Mesendoderm (in vitro differentiated cells): ENCODE data around the gene CDCA5.
A peak's percentile ranks its signal among the peaks of the same experiment; 100 is the strongest.

ENCODE experiments used
- DNase-seq: peaks from one replicate; pipeline ENCODE4 v3.0.0; 2013
- H2AK5ac ChIP-seq: 2 replicates; pipeline ENCODE4 v1.6.1; 2013; ENCODE audit warnings: low read length, inconsistent platforms
- H2BK120ac ChIP-seq: 2 replicates; pipeline ENCODE4 v1.6.1; 2013; ENCODE audit warnings: low read depth, mild to moderate bottlenecking, low read length, moderate library complexity, mixed read lengths
- H2BK15ac ChIP-seq: replicated peaks from 2 replicates; pipeline ENCODE4 v1.6.1; 2013; ENCODE audit warnings: low read depth, mild to moderate bottlenecking, moderate library complexity
- H2BK5ac ChIP-seq: 2 replicates; pipeline ENCODE4 v1.6.1; 2013; ENCODE audit warnings: low read length, inconsistent platforms
- H3K18ac ChIP-seq: 2 replicates; pipeline ENCODE4 v1.6.1; 2013; ENCODE audit warnings: mild to moderate bottlenecking, low read length, mixed read lengths
- H3K23ac ChIP-seq: one replicate; pipeline ENCODE4 v1.6.1; 2013; ENCODE audit warnings: low read length
- H3K27ac ChIP-seq: 2 replicates; pipeline ENCODE4 v1.5.1; 2013; ENCODE audit warnings: low read depth, mild to moderate bottlenecking, inconsistent platforms, low read length, moderate library complexity
- H3K27me3 ChIP-seq: 2 replicates; pipeline ENCODE4 v1.6.1; 2013; ENCODE audit warnings: low read length, control low read depth, mild to moderate bottlenecking, inconsistent platforms; ENCODE audit not compliant: insufficient read depth, poor library complexity
- H3K36me3 ChIP-seq: 2 replicates; pipeline ENCODE4 v1.6.1; 2013; ENCODE audit warnings: low read length, inconsistent platforms; ENCODE audit not compliant: control insufficient read depth, insufficient read depth
- H3K4ac ChIP-seq: one replicate; pipeline ENCODE4 v1.6.1; 2013; ENCODE audit warnings: low read depth, mild to moderate bottlenecking, low read length, moderate library complexity
- H3K4me1 ChIP-seq: 2 replicates; pipeline ENCODE4 v1.6.1; 2013; ENCODE audit warnings: low read depth, low read length, inconsistent platforms; ENCODE audit not compliant: control insufficient read depth
- H3K4me2 ChIP-seq: 2 replicates; pipeline ENCODE4 v1.6.1; 2013; ENCODE audit warnings: low read length
- H3K4me3 ChIP-seq: 2 replicates; pipeline ENCODE4 v1.5.1; 2013; ENCODE audit warnings: mild to moderate bottlenecking, low read length
- H3K56ac ChIP-seq: one replicate; pipeline ENCODE4 v1.6.1; 2013; ENCODE audit warnings: low read length
- H3K79me1 ChIP-seq: 2 replicates; pipeline ENCODE4 v1.6.1; 2013; ENCODE audit warnings: low read length, inconsistent platforms
- H3K79me2 ChIP-seq: 2 replicates; pipeline ENCODE4 v1.6.1; 2013; ENCODE audit warnings: mild to moderate bottlenecking, low read length; ENCODE audit not compliant: control insufficient read depth, insufficient read depth
- H3K9ac ChIP-seq: 2 replicates; pipeline ENCODE4 v1.6.1; 2013; ENCODE audit warnings: low read length, inconsistent platforms
- H4K5ac ChIP-seq: one replicate; pipeline ENCODE4 v1.6.1; 2013; ENCODE audit warnings: low read length
- H4K8ac ChIP-seq: one replicate; pipeline ENCODE4 v1.6.1; 2013; ENCODE audit warnings: low read depth, mild to moderate bottlenecking, control low read depth, low read length, moderate library complexity
- WGBS: extraction: QIAGEN DNeasy Blood & Tissue Kit; methylation state at CpG from one replicate; pipeline ENCODE4 v1.1.7; 2013; ENCODE audit warnings: low lambda C conversion rate, missing lambda C conversion rate; ENCODE audit not compliant: insufficient coverage; ENCODE audit errors: extremely low coverage; 5-methylcytosine and 5-hydroxymethylcytosine counted together

The CDCA5 gene

DNA sequence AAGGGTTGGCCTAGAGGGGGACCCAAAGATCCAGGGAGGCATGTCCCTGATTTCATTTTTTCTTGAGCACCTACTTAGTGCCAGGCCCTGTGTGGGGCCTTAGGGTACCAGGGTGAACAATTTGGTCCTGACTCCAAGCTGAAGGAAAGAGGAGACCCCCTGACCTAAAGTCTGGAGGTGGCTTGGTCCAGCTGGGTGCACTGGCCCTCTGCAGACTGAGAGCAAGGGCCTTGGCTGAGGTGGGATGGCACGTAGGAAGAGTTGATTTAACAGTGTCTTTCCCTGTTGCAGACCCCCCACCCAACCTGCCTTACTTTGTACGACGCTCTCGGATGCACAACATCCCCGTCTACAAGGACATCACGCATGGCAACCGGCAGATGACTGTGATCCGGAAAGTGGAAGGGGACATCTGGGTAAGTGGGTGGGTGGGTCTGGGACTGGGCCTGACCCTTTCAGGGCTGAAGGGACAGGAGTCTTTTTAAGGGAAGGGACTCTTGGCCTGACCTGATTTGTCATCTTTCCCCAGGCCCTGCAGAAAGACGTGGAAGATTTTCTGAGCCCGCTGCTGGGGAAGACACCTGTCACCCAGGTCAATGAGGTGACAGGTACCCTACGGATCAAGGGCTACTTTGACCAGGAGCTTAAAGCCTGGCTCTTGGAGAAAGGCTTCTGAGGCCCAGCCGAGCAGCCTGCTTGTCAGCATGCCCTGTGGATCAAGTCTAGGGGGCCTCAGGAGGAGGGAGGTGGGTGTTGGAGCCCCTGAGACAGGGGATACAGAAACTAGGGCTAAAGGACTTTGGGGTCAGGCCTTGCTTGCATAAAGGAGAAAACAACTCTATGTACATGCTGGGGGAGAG is 41.6 kb upstream of the CDCA5 start:
- H3K27ac ChIP-seq = no peak overlapping the region
- H2AK5ac ChIP-seq = no peak overlapping the region
- H3K4ac ChIP-seq = no peak overlapping the region
- H2BK15ac ChIP-seq = no peak overlapping the region
- peaks cover 23% of the 10 kb centered on the region for H3K79me2 ChIP-seq
- H3K27me3 ChIP-seq = no peaks in the 10 kb centered on the region
- no peak overlapping the region for H3K23ac ChIP-seq
- no peak overlapping the region for H2BK120ac ChIP-seq
- H3K18ac ChIP-seq = no peak overlapping the region
- H3K4me2 ChIP-seq = no peak overlapping the region
- H3K4me3 ChIP-seq = no peak overlapping the region
- H3K9ac ChIP-seq = no peak overlapping the region
- no peak overlapping the region for H4K8ac ChIP-seq
- no CpG with 5 or more reads among the region's 12 CpGs for WGBS
- DNase-seq = no peak
- no peak overlapping the region for H2BK5ac ChIP-seq
- H3K56ac ChIP-seq = no peak overlapping the region
- peaks cover 4% of the 10 kb centered on the region for H3K4me1 ChIP-seq
- no peak overlapping the region for H4K5ac ChIP-seq
- H3K36me3 ChIP-seq = peaks cover 14% of the 10 kb centered on the region
- H3K79me1 ChIP-seq = peaks cover 17% of the 10 kb centered on the region

DNA sequence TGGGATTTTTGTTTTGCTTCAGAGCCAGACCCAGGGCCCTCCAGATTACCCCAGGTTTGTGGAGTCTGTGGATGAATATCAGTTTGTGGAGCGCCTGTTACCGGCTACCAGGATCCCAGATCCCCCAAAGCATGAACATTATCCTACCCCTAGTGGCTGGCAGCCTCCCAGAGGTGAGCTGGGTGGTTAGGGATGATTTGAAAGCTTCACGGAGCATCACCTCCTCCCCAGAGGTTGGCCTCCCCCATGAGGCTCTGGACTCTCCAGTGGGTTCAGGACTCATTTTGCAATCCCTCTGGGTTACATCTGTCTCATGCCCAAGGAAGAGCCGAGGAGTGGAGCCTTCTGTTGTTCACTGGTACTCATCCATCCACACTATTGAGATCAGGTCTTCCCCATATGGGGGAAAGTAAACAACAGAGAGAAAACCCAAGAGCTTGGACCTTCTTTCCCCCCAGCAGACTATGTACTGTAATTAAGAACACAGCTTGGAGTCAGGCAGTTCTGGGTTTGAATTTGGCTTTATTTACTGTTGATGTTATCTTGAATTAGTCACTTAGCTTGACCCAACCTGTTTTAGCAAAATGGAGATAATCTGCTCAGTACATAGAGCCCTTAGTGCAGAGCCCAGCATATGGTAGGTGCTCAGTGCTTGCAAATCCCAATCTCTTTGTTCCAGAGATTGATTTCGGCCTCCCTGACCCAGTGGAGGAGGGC is 40.8 kb upstream of the CDCA5 start:
- Histone ChIP-seq H3K36me3 (peaks cover 19% of the 10 kb centered on the region), H3K27ac (no peak overlapping the region), H3K4me1 (peaks cover 4% of the 10 kb centered on the region), H2AK5ac (no peak overlapping the region), H3K27me3 (no peaks in the 10 kb centered on the region), H3K23ac (no peak overlapping the region), H3K18ac (no peak overlapping the region), H2BK120ac (no peak overlapping the region), H2BK5ac (no peak overlapping the region), H4K5ac (no peak overlapping the region), H3K79me1 (peaks cover 23% of the 10 kb centered on the region), H3K4ac (no peak overlapping the region), H3K56ac (no peak overlapping the region), H3K9ac (no peak overlapping the region), H3K79me2 (peaks cover 28% of the 10 kb centered on the region), H4K8ac (no peak overlapping the region), H3K4me3 (no peak overlapping the region), H3K4me2 (no peak overlapping the region), H2BK15ac (no peak overlapping the region)
- WGBS = no CpG with 5 or more reads among the region's 5 CpGs
- DNase-seq = no peak

DNA sequence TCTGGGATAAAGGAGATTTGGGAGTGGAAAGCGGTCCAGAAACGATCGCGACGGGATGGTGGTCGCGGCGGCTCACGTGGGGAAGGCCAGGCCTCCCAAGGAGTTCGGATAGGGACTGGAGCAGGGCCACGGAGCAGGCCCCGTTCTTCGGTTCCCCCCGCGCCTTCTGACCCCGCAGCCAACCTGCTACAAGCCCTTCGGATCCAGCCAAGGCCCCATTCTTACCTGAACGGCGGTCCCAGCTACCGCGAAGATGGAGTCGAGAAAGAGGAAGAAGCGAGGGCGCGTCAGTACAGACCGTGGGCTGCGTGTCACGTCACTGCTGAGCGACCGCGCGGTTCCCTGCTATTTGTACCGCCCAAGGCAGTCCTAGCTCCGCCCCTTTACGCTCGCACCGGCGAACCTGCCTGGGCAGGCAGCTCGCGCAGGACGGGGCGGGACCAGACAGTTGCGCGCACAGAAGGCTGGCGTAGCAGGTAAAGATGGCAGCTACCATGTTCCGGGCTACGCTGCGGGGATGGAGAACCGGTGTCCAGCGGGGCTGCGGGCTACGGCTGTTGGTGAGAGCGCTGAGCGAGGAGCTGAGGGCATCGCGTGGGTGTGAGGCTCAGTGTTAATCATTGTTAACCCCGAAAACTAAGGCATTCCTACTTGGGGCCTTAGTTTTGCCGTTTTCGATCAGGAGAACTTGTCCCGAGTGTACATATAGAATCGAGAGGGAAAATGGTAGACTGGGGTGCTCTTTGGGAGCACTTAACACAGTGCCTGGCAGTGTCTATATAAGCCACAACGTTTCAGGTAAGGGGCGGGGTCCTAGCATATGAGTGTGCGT is 38.2 kb upstream of the CDCA5 start, which contains the start of the genes FAU and MRPL49:
Gene FAU, minus strand, starts transcription at position 270 of the 832 bp plus-strand sequence. CDS start 321 bp downstream, outside the sequence.
Gene MRPL49, plus strand, starts transcription at position 457 of the 832 bp plus-strand sequence. Its CDS starts 26 bp downstream, at position 483.
- WGBS = no CpG with 5 or more reads among the region's 64 CpGs
- Histone ChIP-seq H3K36me3 (peaks cover 21% of the 10 kb centered on the region), H3K4ac (peak within 1 kb of the TSS; percentile 8), H4K8ac (no peak within 1 kb of the TSS), H2AK5ac (peak within 1 kb of the TSS; percentile 79), H3K27ac (peak within 1 kb of the TSS; percentile 31), H3K9ac (peak within 1 kb of the TSS; percentile 95), H3K4me3 (peak within 1 kb of the TSS; percentile 98), H3K56ac (peak within 1 kb of the TSS; percentile 97), H3K27me3 (no peaks in the 10 kb centered on the region), H3K79me2 (peaks cover 28% of the 10 kb centered on the region), H3K23ac (no peak within 1 kb of the TSS), H2BK5ac (peak within 1 kb of the TSS; percentile 21), H2BK120ac (no peak within 1 kb of the TSS), H3K4me1 (peaks cover 4% of the 10 kb centered on the region), H4K5ac (peak within 1 kb of the TSS; percentile 95), H3K18ac (peak within 1 kb of the TSS; percentile 29), H3K4me2 (peak within 1 kb of the TSS; percentile 89), H2BK15ac (no peak within 1 kb of the TSS), H3K79me1 (peaks cover 23% of the 10 kb centered on the region)
- DNase-seq = peak; percentile 98

DNA sequence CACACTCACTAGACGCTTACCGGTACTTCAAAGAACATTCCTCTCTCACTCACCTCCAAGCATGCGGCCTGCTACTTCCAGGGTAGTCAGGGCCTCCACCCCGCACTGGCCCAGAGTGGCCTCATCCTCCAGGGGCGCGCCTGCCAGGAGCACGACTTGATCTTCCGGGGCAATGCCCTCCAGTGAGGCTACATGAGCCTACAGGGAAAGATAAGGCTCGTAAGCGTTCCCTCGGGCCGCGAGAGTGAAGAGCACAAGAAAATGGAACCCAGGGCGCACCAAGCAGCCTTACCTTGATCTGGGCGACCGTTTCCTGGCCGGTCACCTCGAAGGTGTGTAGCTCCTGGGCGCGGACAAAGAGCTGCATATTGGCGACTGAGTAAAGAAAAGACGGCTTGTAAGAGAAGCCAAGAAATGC is 37.6 kb upstream of the CDCA5 start:
- WGBS = no CpG with 5 or more reads among the region's 22 CpGs
- H4K5ac ChIP-seq = no peak overlapping the region
- H3K56ac ChIP-seq = peak overlapping the region; percentile 95
- no peak overlapping the region for H4K8ac ChIP-seq
- H3K36me3 ChIP-seq = peaks cover 20% of the 10 kb centered on the region
- DNase-seq = peak; percentile 51
- H3K4me2 ChIP-seq = peak overlapping the region; percentile 89
- H3K9ac ChIP-seq = peak overlapping the region; percentile 95
- no peak overlapping the region for H3K23ac ChIP-seq
- peaks cover 31% of the 10 kb centered on the region for H3K79me2 ChIP-seq
- peak overlapping the region; percentile 98 for H3K4me3 ChIP-seq
- peak overlapping the region; percentile 79 for H2AK5ac ChIP-seq
- H3K27me3 ChIP-seq = no peaks in the 10 kb centered on the region
- H3K18ac ChIP-seq = no peak overlapping the region
- no peak overlapping the region for H2BK15ac ChIP-seq
- no peak overlapping the region for H2BK120ac ChIP-seq
- peak overlapping the region; percentile 8 for H3K4ac ChIP-seq
- H3K27ac ChIP-seq = no peak overlapping the region
- H2BK5ac ChIP-seq = peak overlapping the region; percentile 20
- peaks cover 27% of the 10 kb centered on the region for H3K79me1 ChIP-seq
- H3K4me1 ChIP-seq = peaks cover 4% of the 10 kb centered on the region

DNA sequence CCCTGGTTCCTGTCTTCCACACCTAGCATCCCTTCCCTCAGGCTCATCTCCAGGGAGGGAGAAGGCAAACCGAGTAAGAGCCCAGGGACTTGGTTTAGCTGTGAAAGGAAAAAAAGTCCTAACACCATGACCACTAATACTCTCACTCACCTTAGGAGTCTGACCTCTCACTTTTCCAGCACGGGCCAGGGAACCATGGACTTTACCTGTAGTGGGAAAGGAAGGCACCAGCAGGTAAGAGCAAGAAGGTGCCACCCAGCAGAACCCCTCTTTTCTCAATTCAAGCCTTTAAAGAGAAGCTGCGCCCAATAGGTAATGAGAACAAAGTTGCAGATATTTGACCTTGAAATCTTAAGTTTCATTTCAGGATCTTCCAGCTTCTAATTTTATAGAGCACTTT is 37.0 kb upstream of the CDCA5 start:
- no CpG with 5 or more reads among the region's 3 CpGs for WGBS
- H3K4ac ChIP-seq = no peak overlapping the region
- no peak overlapping the region for H3K27ac ChIP-seq

More for the DNA sequence above, 37.0 kb upstream of the CDCA5 start:
- Histone ChIP-seq H4K8ac (no peak overlapping the region), H3K36me3 (peaks cover 19% of the 10 kb centered on the region), H3K18ac (no peak overlapping the region), H3K4me2 (peak overlapping the region; percentile 89), H2BK120ac (no peak overlapping the region), H3K27me3 (no peaks in the 10 kb centered on the region), H3K56ac (peak overlapping the region; percentile 95), H3K9ac (peak overlapping the region; percentile 95), H3K23ac (no peak overlapping the region), H2BK15ac (no peak overlapping the region), H3K79me1 (peaks cover 30% of the 10 kb centered on the region), H2BK5ac (no peak overlapping the region), H2AK5ac (no peak overlapping the region), H4K5ac (no peak overlapping the region), H3K4me1 (peaks cover 4% of the 10 kb centered on the region), H3K79me2 (peaks cover 34% of the 10 kb centered on the region), H3K4me3 (peak overlapping the region; percentile 98)
- DNase-seq = no peak
